Measurements from ENCODE around the gene TMEM131.
"Not testable (repeated sequence)": the region's sequence is repeated elsewhere in the genome, so short reads cannot be mapped to it uniquely, and the experiment has no call there.

TMEM131 gene

GRCh38 chr2:97995734-97996624 lies at the start of gene TMEM131:
Gene TMEM131 (minus strand): TSS chr2:97995948. CDS start chr2:97995662, 286 bp downstream.
- peak; percentile 98 for DNase-seq

DNA sequence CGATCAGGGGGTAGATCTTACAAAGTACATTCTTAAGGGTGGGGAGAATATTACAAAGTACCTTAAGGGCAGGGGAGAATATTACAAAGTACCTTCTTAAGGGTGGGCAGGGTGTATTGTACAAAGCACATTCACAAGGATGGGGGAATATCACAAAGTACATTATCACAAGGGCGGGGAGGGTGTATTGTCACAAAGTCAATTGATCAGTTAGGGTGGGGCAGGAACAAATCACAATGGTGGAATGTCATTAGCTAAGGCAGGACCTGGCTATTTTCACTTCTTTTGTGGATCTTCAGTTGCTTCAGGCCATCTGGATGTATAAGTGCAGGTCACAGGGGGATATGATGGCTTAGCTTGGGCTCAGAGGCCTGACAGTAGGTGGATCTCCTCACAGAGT lies 49.0 kb upstream of the TMEM131 start:
- not testable (repeated sequence) for DNase-seq

- DNase-seq = no peak
Observed at GRCh38 chr2:98043101-98043500, 47.4 kb upstream of the TMEM131 start.

DNA sequence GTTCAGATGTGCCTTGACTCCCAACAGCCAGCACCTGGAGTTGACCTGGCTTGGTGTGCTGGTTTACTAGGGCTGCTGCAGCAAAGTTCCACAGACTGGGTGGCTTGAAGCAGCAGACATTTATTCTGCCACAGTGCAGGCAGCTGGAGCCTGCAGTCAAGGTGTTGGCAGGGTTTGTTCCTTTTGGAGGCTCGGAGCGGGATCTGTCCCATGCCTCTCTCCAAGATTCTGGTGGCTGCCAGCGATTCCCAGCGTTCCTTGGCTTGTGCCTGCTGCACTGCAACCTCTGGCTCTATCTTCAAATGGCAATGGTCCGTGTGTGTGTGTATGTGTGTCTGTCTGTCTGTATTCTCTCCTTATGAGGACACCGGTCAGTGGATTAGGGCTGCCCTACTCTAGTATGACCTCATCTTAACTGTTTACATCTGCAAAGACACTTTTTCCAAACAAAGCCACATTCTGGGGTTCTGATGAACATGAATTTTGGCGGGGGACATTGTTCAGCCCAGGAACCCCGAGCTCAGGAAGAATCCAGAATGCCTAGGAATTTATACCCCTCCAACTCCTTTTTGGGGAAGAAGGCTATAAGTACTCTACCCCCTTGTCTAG lies 44.7 kb upstream of the TMEM131 start:
- no peak for DNase-seq

GRCh38 chr2:98039085-98039756 lies 43.5 kb upstream of the TMEM131 start:
- DNase-seq = no peak

GRCh38 chr2:98037666-98038336 lies 42.1 kb upstream of the TMEM131 start:
- no peak for DNase-seq

DNA sequence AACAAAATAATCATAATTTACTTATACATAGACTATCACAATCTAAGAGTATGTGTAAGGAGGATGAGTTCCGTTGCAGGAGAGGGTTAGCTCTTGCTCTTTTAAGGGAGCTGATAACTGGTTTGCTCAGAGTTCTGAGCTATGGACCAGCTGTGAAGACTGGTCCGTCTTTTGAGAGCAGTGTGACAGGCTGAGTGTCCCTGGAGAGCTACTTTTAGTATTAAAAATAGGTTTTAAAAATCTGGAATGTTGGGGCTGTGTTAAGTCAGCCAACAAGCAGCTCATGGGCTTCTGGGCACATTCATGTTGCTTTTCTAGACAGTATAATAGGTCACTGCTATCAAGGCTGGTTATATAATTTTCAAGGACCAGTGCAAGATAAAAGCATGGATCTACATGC lies 41.5 kb upstream of the TMEM131 start:
- no peak for DNase-seq

GRCh38 chr2:98036349-98037000 lies 40.7 kb upstream of the TMEM131 start:
- DNase-seq = no peak

- no peak for DNase-seq
Observed at GRCh38 chr2:98034745-98035144, 39.0 kb upstream of the TMEM131 start.

DNA sequence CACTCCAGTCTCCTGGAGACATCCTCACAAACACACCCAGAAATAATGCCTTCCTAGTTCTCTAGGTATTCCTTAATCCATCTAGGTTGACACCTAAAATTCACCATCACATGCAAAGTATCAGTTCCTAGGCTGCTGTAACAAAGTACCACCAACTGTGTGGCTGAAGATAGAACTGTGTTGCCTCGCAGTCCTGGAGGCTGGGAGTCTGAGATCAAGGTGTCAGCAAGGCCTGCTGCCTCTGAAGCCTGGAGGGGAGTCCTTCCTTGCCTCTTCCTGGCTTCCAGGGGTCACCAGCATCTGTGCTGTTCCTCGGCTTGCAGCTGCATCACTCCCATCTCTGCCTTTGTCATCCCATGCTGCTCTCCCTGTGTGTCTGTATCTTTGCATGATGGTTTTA lies 36.3 kb upstream of the TMEM131 start:
- no peak for DNase-seq

GRCh38 chr2:98029718-98030222 lies 34.0 kb upstream of the TMEM131 start:
- no peak for DNase-seq

DNA sequence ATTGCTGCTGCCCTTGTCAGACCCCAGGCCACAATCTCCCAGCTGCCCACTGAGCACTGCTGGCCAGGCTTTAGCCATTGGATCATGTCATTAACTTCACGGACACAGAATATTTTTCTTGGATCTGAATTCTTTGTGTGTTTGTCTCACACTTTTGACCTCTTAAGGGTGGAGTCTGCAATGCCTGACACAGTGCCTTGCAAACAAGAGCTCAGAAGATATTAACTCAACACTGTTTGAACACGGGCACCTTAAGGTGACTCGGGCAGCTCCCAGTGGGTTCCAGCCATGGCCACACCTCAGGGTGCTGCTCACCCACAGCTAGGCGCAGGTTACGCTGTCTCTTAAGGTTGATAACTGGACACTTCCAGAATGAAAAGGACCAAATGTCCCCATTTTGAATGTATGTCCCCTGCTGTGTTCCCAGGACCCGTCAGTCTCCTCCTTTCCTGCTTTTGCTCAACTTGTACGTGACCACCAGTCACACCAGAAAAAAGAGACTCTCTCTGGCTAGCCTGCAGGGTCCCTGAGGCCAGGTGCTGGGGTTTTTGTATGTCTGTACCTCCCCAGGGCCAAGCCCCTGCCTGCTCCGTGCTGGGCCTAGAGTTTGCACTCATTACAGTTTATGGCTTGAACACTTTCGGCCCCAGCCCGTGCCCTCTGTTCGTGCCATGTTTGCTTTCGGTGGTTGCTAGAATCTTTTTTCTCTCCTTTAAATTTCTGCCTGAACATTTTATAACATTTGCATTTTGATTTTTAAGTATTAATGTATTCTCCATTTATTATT lies 33.4 kb upstream of the TMEM131 start:
- DNase-seq = no peak

DNA sequence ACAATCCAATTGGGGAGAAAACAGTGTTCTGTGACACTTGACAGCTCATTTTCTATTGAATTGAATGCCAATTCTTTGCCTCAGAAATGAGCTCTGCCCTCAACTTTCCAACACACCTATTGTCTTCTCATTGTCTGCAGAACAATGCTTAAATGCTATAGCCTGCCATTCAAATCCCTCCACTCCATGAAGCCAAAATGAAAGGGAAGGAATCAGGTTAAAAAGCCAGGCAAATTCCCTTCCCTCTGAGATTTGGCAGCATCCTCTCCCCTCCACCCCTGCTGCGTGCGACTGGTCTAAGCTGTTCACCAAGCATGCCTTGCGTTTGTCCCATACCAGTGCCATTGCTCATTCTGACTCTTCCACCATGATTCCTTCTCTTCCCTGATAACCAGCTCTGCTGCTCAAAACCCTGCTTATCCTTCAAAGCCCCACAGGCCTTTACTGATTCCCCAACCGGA lies 32.4 kb upstream of the TMEM131 start:
- DNase-seq = peak; percentile 69

GRCh38 chr2:98027538-98027937 lies 31.8 kb upstream of the TMEM131 start:
- DNase-seq = peak; percentile 9

- peak; percentile 7 for DNase-seq
Observed at GRCh38 chr2:98026927-98027522, 31.3 kb upstream of the TMEM131 start.

DNA sequence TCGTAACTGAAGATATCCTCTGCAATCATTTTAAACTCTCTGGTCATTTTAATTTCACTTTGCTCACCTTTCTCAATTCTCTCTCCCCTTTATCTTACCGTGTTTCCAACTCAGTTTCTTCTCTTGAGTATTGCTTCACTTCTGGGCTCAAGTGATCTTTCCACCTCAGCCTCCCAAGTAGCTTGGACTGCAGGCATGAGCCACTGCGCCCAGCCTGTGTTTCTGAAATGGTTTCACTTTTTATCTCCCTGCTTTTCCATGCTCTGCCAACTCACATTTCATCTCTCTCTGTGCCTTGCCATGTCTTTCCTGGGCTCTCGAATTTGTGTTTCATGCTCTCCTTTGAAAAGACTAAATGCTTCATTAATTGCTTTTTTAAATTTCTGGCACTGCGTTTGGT lies 30.5 kb upstream of the TMEM131 start:
- peak; percentile 3 for DNase-seq

- DNase-seq = no peak
Observed at GRCh38 chr2:98025481-98026037, 29.8 kb upstream of the TMEM131 start.

DNA sequence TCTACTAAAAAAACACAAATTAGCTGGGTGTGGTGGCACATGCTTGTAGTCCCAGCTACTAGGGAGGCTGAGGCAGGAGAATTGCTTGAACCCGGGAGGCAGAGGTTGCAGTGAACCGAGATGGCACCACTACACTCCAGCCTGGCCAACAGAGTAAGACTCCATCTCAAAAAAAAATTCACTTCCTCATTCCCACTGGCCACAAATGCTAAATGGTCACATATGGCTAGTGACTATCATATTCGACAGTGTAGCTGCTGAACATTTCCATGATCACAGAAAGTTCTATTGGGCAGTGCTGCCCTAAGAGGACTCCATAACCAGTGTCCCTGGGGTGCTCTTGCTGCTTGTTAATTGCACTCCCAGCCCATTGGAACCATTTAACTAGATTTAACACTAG lies 26.3 kb upstream of the TMEM131 start:
- peak; percentile 2 for DNase-seq

GRCh38 chr2:98020992-98021713 lies 25.4 kb upstream of the TMEM131 start:
- peak; percentile 42 for DNase-seq

DNA sequence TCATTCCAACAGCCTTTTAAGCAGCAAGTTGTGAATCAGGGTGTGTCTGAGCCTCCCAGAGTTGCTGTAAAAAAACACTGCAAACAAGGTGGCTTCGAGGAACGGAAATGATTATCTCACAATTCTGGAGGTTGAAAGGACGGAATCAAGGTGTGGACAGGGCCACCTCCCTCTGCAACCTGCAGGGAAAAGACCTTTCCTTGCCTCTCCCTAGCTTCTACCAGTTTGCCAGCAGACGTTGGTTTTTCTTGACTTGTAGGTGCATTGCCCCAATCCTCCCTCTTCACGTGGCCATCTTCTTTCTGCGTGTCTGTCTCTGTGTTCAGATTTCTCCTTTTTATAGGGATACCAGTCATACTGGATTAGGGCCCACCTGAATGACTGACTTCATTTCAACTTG lies 24.8 kb upstream of the TMEM131 start:
- DNase-seq = peak; percentile 12
